B cell (primary cell): ENCODE measurements around the gene TUT4. TPM values are rescaled to one million over a fixed set of nuclear protein-coding genes. Genes with fewer than 3 reads are reported as not detected.

Experiments used
- ATAC-seq: fragments of 200-7000 bp; cut with Tn5 transposase; one replicate; pipeline ENCODE4 v1.10.0; 2021; ENCODE audit warnings: low read depth, mild to moderate bottlenecking, moderate number of reproducible peaks, moderate library complexity
- CTCF ChIA-PET: fragments of 350-600 bp; sonication (Branson Sonifier 250); formaldehyde crosslinking; loops from one replicate; lab custom pipeline; 2021; ENCODE audit warnings: antibody characterized with exemption, inconsistent platforms; lab: Charles Lee
- POLR2A ChIA-PET: fragments of 350-600 bp; sonication (Branson Sonifier 250); formaldehyde crosslinking; loops from one replicate; lab custom pipeline; 2021; ENCODE audit warnings: antibody characterized with exemption; lab: Charles Lee
- DNase-seq: peaks from one replicate; pipeline ENCODE4 v3.0.0; 2013
- H2AFZ ChIP-seq: 2 replicates; pipeline ENCODE4 v1.6.1; 2012; ENCODE audit warnings: mild to moderate bottlenecking, low read depth, low read length; ENCODE audit not compliant: insufficient read depth, poor library complexity, severe bottlenecking
- H3K27ac ChIP-seq, 2 donors: 1 replicate in 1 of 2; 2 replicates in 1 of 2; pipeline ENCODE4 v1.5.1; 2012 to 2013; ENCODE audit warnings: low read length in 2 of 2, mild to moderate bottlenecking in 2 of 2, moderate library complexity in 1 of 2
- H3K27me3 ChIP-seq, 4 experiments: fragments of 200-600 bp in 1 of 4; sonication (generic) in 1 of 4; replicated peaks in 1 of 4; 1 replicate in 2 of 4; 2 replicates in 2 of 4; pipeline versions ENCODE4 v1.6.1 to v1.7.0; 2013 to 2016; ENCODE audit warnings: low read length in 3 of 4, mild to moderate bottlenecking in 2 of 4, mixed read lengths in 1 of 4, moderate library complexity in 1 of 4; ENCODE audit not compliant: insufficient read depth in 4 of 4, control insufficient read depth in 3 of 4; ENCODE audit errors: control extremely low read depth in 1 of 4
- H3K36me3 ChIP-seq, 2 experiments: replicated peaks in 1 of 2; 1 replicate in 1 of 2; 2 replicates in 1 of 2; pipeline versions ENCODE4 v1.6.1 to v1.7.1; 2013; ENCODE audit warnings: low read length in 1 of 2; ENCODE audit not compliant: insufficient read depth in 2 of 2, control insufficient read depth in 1 of 2; ENCODE audit errors: control extremely low read depth in 1 of 2, extremely low read depth in 1 of 2
- H3K4me1 ChIP-seq, 2 donors: fragments of 200-600 bp in 1 of 2; sonication (generic) in 1 of 2; 1 replicate in 1 of 2; 2 replicates in 1 of 2; pipeline versions ENCODE4 v1.5.1 to v1.6.1; 2013 to 2017; ENCODE audit warnings: low read length in 2 of 2; ENCODE audit not compliant: control insufficient read depth in 2 of 2, insufficient read depth in 2 of 2
- H3K4me2 ChIP-seq: replicated peaks from 2 replicates; pipeline ENCODE3; 2012; ENCODE audit warnings: mild to moderate bottlenecking, low read depth, low read length; ENCODE audit not compliant: poor library complexity, severe bottlenecking
- H3K4me3 ChIP-seq, 5 experiments: fragments of 200-600 bp in 1 of 5; sonication (generic) in 1 of 5; 1 replicate in 3 of 5; 2 replicates in 2 of 5; pipeline versions ENCODE4 v1.5.1 to v1.7.0; 2011 to 2016; ENCODE audit warnings: low read length in 4 of 5, mild to moderate bottlenecking in 4 of 5, low read depth in 2 of 5, control low read depth in 1 of 5, moderate library complexity in 1 of 5; ENCODE audit not compliant: insufficient read depth in 1 of 5; ENCODE audit errors: control extremely low read depth in 1 of 5, extremely low read depth in 1 of 5
- H3K79me2 ChIP-seq: fragments of 200-600 bp; sonication (generic); one replicate; pipeline ENCODE4 v1.6.0; 2016; ENCODE audit warnings: low read length; ENCODE audit not compliant: control insufficient read depth, insufficient read depth
- H3K9ac ChIP-seq: fragments of 200-600 bp; sonication (generic); 2 replicates; pipeline ENCODE4 v1.6.1; 2017; ENCODE audit warnings: mild to moderate bottlenecking, low read length, moderate library complexity
- H3K9me3 ChIP-seq, 3 donors: one replicate each; pipeline versions ENCODE4 v1.6.1 to v1.7.1; 2013; ENCODE audit warnings: low read length in 2 of 3; ENCODE audit not compliant: control insufficient read depth in 2 of 3, insufficient read depth in 1 of 3; ENCODE audit errors: control extremely low read depth in 1 of 3
- H4K20me1 ChIP-seq: 2 replicates; pipeline ENCODE4 v1.6.0; 2012; ENCODE audit warnings: mild to moderate bottlenecking, low read length; ENCODE audit not compliant: insufficient read depth, control insufficient read depth, poor library complexity, severe bottlenecking
- H3K27ac Mint-ChIP-seq: one replicate; pipeline ENCODE4 v1.8.0; 2021; ENCODE audit warnings: mixed read lengths
- H3K27me3 Mint-ChIP-seq: one replicate; pipeline ENCODE4 v1.8.0; 2021; ENCODE audit warnings: mixed read lengths
- H3K4me1 Mint-ChIP-seq: one replicate; pipeline ENCODE4 v1.8.0; 2021; ENCODE audit warnings: mixed read lengths
- H3K4me3 Mint-ChIP-seq: one replicate; pipeline ENCODE4 v1.8.0; 2021; ENCODE audit warnings: mixed read lengths
- H3K9me3 Mint-ChIP-seq: one replicate; pipeline ENCODE4 v1.8.0; 2022; ENCODE audit warnings: mixed read lengths; ENCODE audit not compliant: insufficient read depth
- EZH2 ChIP-seq: IDR thresholded peaks from 2 replicates; pipeline ENCODE4 v1.6.1; 2012; ENCODE audit warnings: borderline replicate concordance, low read depth, mild to moderate bottlenecking, moderate library complexity, low read length; ENCODE audit not compliant: insufficient read depth, poor library complexity, severe bottlenecking
- WGBS: methylation state at CpG from one replicate; pipeline ENCODE4 v1.1.5; 2013; ENCODE audit warnings: missing lambda C conversion rate; ENCODE audit not compliant: insufficient coverage; 5-methylcytosine and 5-hydroxymethylcytosine counted together
- intact Hi-C: fragments of 100-400 bp; cut with micrococcal nuclease; formaldehyde crosslinking; loops from one replicate; pipeline ENCODE4 v1.10.0; 2022
- polyA plus RNA-seq: library from polyadenylated mRNA; depleted of rRNA; stranded (reverse); fragments of >200 nt; gene quantifications from 2 replicates; pipeline ENCODE4 v1.2.3, GENCODE V29; 2012
- total RNA-seq, 2 donors: library from RNA; stranded (reverse); fragments of 120-200 nt in 1 of 2; gene quantifications; 1 replicate in 1 of 2; 2 replicates in 1 of 2; pipeline versions ENCODE4 v1.2.3 to v1.2.4, GENCODE V29; 2013 to 2022
- TF ChIP-seq, protein P1 (sequence below): fragments of 200-600 bp; IDR thresholded peaks from one replicate; pipeline ENCODE4 v1.8.0; 2022; ENCODE audit warnings: antibody characterized with exemption, mild to moderate bottlenecking

TUT4 gene
- total and polyA plus RNA-seq, 2 donors (not counting 1 experiment from before 2014, with no cell fraction given), result 76.6 to 248 TPM

DNA sequence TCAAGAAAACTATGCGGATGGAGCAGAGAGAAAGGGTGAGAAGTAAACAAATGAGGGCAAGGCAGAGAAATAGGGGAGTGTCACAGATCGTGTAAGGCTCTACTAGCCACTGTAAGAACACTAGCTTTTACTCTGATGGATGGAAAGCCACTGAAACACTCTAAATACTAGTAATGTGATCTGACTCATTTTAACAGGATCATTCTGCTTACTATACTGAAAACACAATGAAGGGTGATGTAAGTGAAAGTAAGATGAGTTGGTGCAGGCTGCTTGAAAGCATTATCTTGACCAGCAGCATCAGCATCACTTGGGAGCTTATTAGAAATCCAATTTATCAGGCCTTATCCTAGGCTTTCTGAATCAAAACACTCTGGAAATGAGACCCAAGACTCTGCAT is 32.7 kb downstream of the TUT4 start:
- WGBS, result no CpG with 5 or more reads among the region's 2 CpGs
- ChIA-PET POLR2A (interaction anchor here (0.6 kb wide), 2 partner anchors 21 to 124 kb away, joined by 3 to 5 read pairs; no protein-coding TSS in a partner anchor), CTCF (no interaction called here)
- Mint-ChIP-seq H3K4me3 (no peak overlapping the region), H3K4me1 (peaks cover 21% of the 10 kb centered on the region), H3K9me3 (no peaks in the 10 kb centered on the region), H3K27ac (no peak overlapping the region), H3K27me3 (no peaks in the 10 kb centered on the region)
- H3K27ac ChIP-seq, result no peak overlapping the region
- H3K36me3 ChIP-seq, result peaks cover 3 to 38% of the 10 kb centered on the region in 2 experiments
- H4K20me1 ChIP-seq, result peaks cover 21% of the 10 kb centered on the region
- TF ChIP-seq EZH2, result no peak
- TF ChIP-seq, protein P1, sequence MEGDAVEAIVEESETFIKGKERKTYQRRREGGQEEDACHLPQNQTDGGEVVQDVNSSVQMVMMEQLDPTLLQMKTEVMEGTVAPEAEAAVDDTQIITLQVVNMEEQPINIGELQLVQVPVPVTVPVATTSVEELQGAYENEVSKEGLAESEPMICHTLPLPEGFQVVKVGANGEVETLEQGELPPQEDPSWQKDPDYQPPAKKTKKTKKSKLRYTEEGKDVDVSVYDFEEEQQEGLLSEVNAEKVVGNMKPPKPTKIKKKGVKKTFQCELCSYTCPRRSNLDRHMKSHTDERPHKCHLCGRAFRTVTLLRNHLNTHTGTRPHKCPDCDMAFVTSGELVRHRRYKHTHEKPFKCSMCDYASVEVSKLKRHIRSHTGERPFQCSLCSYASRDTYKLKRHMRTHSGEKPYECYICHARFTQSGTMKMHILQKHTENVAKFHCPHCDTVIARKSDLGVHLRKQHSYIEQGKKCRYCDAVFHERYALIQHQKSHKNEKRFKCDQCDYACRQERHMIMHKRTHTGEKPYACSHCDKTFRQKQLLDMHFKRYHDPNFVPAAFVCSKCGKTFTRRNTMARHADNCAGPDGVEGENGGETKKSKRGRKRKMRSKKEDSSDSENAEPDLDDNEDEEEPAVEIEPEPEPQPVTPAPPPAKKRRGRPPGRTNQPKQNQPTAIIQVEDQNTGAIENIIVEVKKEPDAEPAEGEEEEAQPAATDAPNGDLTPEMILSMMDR, result no peak
- intact Hi-C loops, result no loop called here
- H3K4me3 ChIP-seq, result no peak overlapping the region
- H3K9me3 ChIP-seq, result peaks cover 0 to 3% (median 0%) of the 10 kb centered on the region in 3 donors
- peaks cover 6 to 7% of the 10 kb centered on the region in 2 donors for H3K4me1 ChIP-seq
- H2AFZ ChIP-seq, result no peak overlapping the region
- no peaks in the 10 kb centered on the region for H3K27me3 ChIP-seq
- H3K79me2 ChIP-seq, result peaks cover 71% of the 10 kb centered on the region
- no peak for DNase-seq
- no peak overlapping the region for H3K4me2 ChIP-seq
- no peak overlapping the region for H3K9ac ChIP-seq
- ATAC-seq, result no peak

DNA sequence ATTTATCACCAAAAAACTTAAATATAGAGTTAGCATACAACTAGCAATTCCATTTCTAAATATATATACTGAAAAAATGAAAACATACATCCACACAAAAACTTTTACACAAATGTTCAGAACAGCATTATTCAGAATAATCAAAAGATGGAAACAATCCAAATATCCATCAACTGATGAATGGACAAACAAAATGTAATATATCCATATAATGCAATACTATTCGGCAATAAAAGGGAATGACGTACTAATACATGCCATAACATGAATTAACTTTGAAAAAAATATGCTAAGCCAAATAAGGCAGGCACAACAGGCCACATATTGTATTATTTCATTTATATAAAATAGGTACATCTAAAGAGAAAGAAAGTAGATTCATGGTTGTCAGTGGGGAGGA is 33.9 kb downstream of the TUT4 start:
- Histone ChIP-seq H3K4me1 (peaks cover 6 to 7% of the 10 kb centered on the region in 2 donors), H3K4me2 (no peak overlapping the region), H3K79me2 (peaks cover 64% of the 10 kb centered on the region), H3K9ac (no peak overlapping the region), H3K9me3 (peaks cover 0 to 3% (median 0%) of the 10 kb centered on the region in 3 donors), H4K20me1 (peaks cover 21% of the 10 kb centered on the region), H3K27ac (no peak overlapping the region), H3K4me3 (no peak overlapping the region), H2AFZ (no peak overlapping the region), H3K36me3 (peaks cover 7 to 33% of the 10 kb centered on the region in 2 experiments), H3K27me3 (no peaks in the 10 kb centered on the region)
- ChIA-PET CTCF (no interaction called here), POLR2A (no interaction called here)
- peaks cover 17% of the 10 kb centered on the region for H3K4me1 Mint-ChIP-seq
- DNase-seq (no peak), ATAC-seq (no peak)
- H3K9me3 Mint-ChIP-seq, result no peaks in the 10 kb centered on the region
- no peaks in the 10 kb centered on the region for H3K27me3 Mint-ChIP-seq
- intact Hi-C loops, result loop anchor here (5.0 kb wide), 1 partner anchor 33 kb away; the partner anchor contains the start of gene TUT4
- no CpG with 5 or more reads among the region's 2 CpGs for WGBS
- TF ChIP-seq, protein P1, result no peak
- no peak for TF ChIP-seq EZH2
- H3K4me3 Mint-ChIP-seq, result no peak overlapping the region
- H3K27ac Mint-ChIP-seq, result no peak overlapping the region
